DMS79 (cell line): ENCODE measurements around the gene MB21D2.

Experiments used
- DNase-seq: peaks from one replicate; lab custom pipeline; 2025; lab: John Stamatoyannopoulos, UW

MB21D2 gene

DNA sequence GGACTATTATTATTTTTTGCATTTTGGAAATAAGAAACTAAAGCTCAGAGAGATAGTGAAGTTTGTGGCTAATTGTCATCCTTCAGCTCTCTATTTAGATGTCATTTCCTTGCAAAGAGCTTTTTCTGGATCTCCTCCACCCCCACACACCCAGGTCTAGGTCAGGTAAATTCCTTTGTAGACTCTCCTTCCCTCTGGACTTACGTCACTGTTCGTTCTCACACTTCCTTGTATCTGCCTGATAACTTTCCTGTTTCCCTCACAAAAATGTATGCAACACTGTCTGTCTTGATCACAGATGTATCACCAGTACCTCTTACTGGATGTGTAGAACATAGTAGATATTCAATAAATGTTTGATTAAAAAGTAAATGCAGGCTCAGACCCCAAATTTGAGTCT, 6.1 kb upstream of the MB21D2 start:
- DNase-seq: no peak

DNA sequence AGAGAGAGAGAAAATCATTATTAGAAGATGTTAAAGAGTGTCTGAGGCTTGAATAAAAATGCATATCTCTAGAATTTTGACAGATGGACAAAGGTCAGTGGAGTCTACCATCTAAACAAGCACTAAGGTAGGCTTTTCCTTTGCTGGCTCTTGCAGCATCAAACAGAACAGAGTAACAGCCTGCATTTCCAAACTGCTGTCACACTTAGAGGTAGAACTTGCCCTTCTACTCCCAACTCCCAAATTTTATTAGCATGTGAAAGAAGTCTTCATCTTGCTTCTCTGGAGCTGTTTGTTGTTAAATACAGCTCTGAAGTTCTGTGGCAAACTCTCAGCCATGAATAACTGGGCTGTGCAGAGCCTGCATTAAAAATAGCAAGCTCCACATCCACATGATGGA, 4.1 kb upstream of the MB21D2 start:
- DNase-seq: no peak

DNA sequence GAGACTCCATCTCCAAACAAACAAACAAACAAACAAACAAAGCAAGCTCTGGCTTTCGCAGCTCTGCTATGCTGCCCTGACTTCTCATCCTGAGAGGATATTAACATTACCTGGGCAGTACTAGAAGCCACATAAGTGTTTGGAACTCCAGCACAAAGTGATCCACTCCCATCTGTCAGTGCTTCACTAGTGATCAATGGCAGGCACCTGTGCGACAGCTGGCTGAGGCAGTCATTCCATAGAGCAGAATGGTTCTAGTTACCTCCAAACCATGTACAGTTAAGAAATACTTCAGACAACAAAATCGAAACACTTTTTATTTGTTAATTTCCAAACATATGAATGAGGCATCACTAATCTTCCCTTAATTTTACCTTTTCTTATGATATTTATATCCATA, 2.8 kb upstream of the MB21D2 start:
- DNase-seq: no peak

DNA sequence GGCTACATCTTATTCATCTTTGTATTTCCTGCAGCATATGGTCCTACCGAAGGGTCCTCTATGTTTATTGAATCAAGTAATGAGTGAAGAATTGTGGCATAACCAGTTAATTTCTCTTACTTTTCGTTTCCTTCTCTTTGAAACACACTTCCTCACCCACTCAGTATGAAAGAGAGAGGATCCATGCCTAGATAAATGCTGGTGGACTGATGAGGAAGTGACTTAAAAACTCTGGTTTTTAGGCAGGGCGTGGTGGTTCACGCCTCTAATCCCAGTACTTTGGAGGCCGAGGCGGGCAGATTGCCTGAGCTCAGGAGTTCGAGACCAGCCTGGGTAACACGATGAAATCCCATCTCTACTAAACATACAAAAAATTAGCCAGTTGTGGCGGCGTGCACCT, 2.2 kb upstream of the MB21D2 start:
- DNase-seq: no peak

GRCh38 chr3:192918275-192918588, 576 bp upstream of the MB21D2 start:
- no peak for DNase-seq

DNA sequence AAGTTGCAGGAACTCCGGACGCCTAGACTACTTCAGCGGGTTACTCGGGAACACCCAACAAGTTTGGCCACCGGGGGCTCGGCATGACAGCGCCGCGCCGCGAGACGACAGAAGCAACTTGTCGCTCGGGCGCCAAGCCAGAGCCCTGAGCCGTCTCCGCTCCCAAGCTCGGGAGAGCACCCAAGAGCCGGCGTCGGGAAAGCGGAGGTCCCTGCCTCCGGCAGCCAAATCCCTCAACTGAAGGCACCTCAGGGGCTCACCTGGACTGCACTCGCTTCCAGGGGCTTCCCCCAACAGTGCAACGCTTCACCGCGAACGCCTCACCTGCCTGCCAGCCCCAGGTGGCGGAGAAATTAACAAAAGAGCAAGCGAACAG, 640 bp downstream of the MB21D2 start:
- peak; percentile 63 for DNase-seq

- no peak for DNase-seq
These were observed 1.2 kb downstream of the MB21D2 start for GRCh38 chr3:192916371-192917027.

DNA sequence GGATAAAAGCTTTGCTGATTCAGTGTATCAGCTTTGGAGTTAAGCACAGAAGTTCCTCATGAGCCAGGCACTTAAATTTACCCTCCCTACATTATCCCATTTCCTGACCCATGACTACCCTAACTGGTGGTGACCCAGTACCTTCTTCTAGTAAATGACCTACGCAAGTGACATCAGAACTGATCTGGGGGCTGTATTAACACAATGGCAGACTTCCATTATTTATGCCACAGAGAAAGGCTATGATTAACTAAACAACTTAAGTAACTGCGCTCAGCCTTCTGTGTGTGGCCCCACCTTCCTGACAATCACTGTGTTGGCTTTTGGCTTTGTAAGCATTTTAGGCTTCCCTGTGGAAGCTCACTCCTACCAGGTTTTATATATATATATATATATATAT, 1.9 kb downstream of the MB21D2 start:
- no peak for DNase-seq

GRCh38 chr3:192915304-192915703, 2.4 kb downstream of the MB21D2 start:
- no peak for DNase-seq

DNA sequence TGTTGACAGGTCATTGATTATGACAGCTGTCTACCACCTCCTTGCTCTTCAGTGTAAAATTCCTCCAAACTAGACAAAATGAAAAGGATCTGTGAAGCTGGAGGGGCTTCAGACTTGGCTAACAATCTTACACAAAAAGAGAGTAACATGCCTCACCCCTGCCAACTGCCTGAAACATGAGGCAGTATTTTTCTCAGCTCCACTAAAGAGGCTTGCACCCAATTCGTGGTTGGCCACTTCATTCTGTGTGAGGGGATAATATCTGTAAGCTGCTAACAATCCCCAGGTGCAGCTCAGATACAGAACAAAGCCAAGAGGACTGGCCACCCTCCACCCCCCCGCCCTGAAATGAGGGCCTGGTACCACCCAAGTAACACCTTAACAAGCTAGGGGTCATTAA, 2.8 kb downstream of the MB21D2 start:
- DNase-seq: no peak

DNA sequence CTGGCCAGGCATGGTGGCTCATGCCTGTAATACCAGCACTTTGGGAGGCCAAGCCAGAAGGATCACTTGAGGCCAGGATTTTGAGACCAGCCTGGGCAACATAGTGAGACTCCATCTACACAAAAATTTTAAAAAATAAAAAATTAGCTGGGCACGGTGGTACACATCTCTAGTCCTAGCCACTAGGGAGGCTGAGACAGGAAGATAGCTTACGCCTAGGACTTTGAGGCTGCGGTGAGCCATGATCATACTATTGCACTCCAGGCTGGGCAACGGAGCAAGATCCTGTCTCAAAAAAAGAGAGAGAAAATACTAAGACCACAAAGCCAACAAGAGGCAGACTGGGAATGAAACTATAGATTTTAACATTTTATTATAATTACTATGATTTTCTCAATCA, 4.1 kb downstream of the MB21D2 start:
- DNase-seq: no peak

- no peak for DNase-seq
These were observed 6.4 kb downstream of the MB21D2 start for GRCh38 chr3:192911293-192911692.

GRCh38 chr3:192907784-192908183, 9.9 kb downstream of the MB21D2 start:
- DNase-seq: no peak

GRCh38 chr3:192906940-192907339, 10.7 kb downstream of the MB21D2 start:
- DNase-seq: no peak

DNA sequence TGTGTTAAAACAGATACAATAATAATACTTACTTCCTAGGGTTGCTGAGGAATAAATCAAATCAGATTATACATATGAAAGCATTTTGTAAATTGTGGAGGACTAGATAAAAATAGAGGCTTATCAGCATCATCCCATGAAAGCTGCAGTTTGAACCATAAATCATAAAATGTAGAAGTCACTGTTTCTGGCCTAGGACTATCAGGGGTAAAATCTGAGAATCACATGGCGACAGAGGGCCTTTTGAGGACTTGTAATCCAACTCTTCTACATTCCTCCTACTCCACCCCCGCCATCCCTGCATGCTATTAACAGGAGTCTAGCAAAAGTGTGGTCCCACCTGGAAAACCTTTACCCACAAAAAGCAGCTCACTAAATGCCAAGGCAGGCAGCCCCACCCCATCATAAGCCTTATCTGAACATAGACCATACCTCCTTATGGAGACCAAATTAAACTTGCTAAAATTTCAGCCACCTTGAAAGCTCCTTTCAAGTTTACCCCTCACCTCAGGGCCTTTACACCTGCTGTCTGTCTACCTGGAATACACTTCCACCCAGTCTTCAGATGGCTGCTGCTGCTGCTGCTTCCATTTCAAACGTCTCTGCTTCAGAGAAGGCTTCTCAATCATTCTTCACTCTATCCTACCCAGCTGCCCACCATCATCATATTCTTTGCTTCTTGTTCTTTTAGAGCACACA, 11.5 kb downstream of the MB21D2 start:
- DNase-seq: no peak

GRCh38 chr3:192904632-192905289, 12.9 kb downstream of the MB21D2 start:
- DNase-seq: no peak

DNA sequence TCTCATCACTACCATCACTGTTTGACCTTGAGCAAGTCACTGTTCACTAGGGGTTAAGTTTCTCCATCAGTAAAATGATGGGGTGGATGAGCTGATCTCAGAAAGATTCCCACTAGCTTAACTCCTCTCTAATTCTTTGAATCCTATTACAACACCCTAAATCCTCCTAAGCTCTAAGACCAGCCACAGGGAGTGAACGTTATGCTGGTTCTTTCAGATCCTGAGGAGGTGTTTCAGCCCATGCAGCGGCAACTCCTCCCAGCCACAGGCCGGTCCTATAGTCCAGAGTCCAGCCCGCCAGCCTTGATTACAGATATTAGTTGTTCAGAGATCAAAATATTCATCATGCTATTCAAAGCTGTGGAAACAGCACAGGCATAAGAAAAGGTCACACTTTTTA, 15.1 kb downstream of the MB21D2 start:
- no peak for DNase-seq

- DNase-seq: no peak
These were observed 16.2 kb downstream of the MB21D2 start for GRCh38 chr3:192901435-192901834.

DNA sequence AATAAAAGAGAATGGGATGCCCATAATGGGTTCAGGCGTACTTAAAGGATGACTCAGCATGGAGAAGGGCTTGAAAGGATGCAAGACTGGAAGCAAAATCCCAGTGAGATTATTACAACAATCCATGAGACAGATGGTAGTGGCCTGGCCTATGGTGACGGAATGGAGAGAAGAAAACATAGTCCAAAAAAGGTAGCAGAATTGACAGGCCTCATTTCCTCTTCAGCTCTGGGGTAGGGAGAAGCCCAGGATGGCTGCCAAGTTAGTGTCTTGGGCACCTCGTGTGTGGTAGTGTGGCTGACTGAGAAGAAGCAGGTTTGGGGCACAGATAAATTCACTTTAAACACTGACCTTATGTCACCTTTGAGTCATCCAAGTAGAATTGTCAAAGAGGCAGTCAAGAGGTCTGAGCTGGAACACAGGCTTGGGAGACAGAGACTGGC, 18.1 kb downstream of the MB21D2 start:
- DNase-seq: no peak

- DNase-seq: no peak
These were observed 20.7 kb downstream of the MB21D2 start for GRCh38 chr3:192897005-192897404.

GRCh38 chr3:192896208-192896607, 21.4 kb downstream of the MB21D2 start:
- no peak for DNase-seq

DNA sequence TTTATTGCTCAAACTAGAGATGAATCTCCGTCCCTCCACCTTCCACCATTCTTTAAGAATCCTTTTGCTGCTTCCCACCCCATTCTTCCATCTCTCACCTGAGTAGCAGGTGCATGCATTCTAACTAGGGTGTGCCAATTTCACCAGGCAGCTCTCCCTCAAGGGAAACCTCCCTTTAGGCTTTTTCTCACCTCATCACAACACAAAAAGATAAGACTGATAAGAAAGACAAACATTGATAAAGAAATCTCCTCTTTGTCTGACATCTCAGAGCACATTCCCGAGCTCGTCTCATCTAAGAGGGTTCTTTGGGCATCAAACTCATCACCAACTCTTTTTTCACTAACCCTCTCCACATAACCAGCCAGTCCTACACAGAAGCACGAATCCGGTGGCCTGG, 23.0 kb downstream of the MB21D2 start:
- no peak for DNase-seq

- no peak for DNase-seq
These were observed 24.5 kb downstream of the MB21D2 start for GRCh38 chr3:192892981-192893700.
